ENCODE data around the gene RASAL3.
A peak's percentile ranks its signal among the peaks of the same experiment; 100 is the strongest.

Gene RASAL3

GRCh38 chr19:15468675-15469512 lies 4.5 kb upstream of the RASAL3 start:
- Histone ChIP-seq H3K9ac (ENCODE audit: insufficient read length, low read depth) (no peak overlapping the region), H3K4me1 (ENCODE audit: insufficient read depth, insufficient read length) (peaks cover 3% of the 10 kb centered on the region), H3K9me3 (ENCODE audit: insufficient read depth, low read length) (no peaks in the 10 kb centered on the region), H3K27me3 (ENCODE audit: insufficient read depth, insufficient read length) (peaks cover 52% of the 10 kb centered on the region), H3K36me3 (ENCODE audit: insufficient read depth, insufficient read length, low read length) (no peaks in the 10 kb centered on the region), H3K4me3 (ENCODE audit: insufficient read length, low read depth) (peak overlapping the region; percentile 69)
- no peak for TF ChIP-seq ZNF274 (IDR thresholded peaks at IDR 0.05; ENCODE audit: low read depth, low read length)
- TF ChIP-seq YY1 (IDR thresholded peaks at IDR 0.05; ENCODE audit: insufficient read depth, insufficient read length) = no peak
- no peak for TF ChIP-seq SUZ12 (IDR thresholded peaks at IDR 0.05; ENCODE audit: extremely low read depth, insufficient read depth, insufficient read length)
- no peak for DNase-seq (ENCODE audit: low read depth, low spot score)

DNA sequence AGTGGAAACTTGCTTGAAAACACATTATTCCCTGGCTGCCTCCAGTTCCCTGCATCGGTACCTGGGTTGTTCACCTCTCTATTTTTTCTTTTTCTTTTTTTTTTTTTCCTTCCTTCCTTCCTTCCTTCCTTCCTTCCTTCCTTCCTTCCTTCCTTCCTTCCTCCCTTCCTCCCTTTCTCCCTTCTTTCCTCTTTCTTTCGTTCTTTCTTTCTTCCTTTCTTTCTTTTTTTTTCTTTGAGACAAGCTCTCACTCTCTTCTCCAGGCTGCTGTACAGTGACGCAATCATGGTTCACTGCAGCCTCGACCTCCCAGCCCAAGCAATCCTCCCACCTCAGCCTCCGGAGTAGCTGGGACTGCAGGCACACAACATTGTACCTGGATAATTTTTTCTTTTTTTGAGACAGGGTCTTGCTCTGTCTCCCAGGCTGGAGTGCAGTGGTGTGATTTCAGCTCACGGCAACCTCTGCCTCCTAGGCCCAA lies 3.4 kb upstream of the RASAL3 start:
- no peaks in the 10 kb centered on the region for H3K9me3 ChIP-seq (ENCODE audit: insufficient read depth, low read length)
- no peak for TF ChIP-seq YY1 (IDR thresholded peaks at IDR 0.05; ENCODE audit: insufficient read depth, insufficient read length)
- H3K4me1 ChIP-seq (ENCODE audit: insufficient read depth, insufficient read length) = peaks cover 3% of the 10 kb centered on the region
- no peak overlapping the region for H3K9ac ChIP-seq (ENCODE audit: insufficient read length, low read depth)
- H3K27me3 ChIP-seq (ENCODE audit: insufficient read depth, insufficient read length) = peaks cover 49% of the 10 kb centered on the region
- H3K4me3 ChIP-seq (ENCODE audit: insufficient read length, low read depth) = no peak overlapping the region
- no peaks in the 10 kb centered on the region for H3K36me3 ChIP-seq (ENCODE audit: insufficient read depth, insufficient read length, low read length)
- no peak for DNase-seq (ENCODE audit: low read depth, low spot score)

DNA sequence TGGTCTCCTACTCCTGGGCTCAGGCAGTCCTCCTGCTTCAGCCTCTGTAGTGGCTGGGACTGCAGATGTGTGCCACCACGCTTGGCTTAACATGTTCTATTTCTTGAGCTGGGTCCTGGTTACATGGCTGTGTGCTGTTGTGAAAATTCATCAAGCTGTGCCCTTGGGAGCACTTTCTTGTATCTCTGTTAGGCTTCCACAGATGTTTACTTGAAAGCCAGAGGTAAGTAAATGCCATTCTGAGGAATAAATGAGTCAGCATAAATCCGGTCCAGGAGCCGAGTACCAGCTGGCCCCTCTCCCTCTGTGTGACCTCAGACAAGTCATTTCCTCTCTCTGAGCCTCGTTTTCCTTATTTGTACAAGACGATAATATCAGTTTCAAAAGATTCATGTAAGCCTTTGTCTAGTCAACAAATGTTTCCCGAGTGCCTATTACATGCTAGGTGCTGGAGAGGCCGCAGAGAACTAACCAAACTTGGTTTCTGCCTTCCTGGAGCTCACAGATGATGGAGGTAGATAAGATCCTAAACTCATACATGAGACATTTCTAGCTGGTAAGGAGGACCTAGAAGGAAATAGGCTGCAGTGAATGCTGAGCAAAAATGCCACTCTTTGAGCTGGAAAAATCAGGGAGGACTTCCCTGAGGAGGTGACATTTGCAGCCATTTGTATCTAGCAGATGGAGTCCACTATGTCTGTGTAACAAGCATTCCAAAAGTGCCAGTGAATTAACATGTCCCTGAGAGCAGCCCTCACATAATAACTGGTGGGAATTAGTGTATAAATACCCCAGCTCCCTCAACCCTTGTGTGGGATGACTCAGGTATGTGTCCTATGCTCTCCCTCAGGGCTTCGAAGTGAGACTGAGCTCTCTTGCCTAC lies 2.7 kb upstream of the RASAL3 start:
- TF ChIP-seq YY1 (IDR thresholded peaks at IDR 0.05; ENCODE audit: insufficient read depth, insufficient read length) = no peak
- no peak for TF ChIP-seq SUZ12 (IDR thresholded peaks at IDR 0.05; ENCODE audit: extremely low read depth, insufficient read depth, insufficient read length)
- TF ChIP-seq ZNF274 (IDR thresholded peaks at IDR 0.05; ENCODE audit: low read depth, low read length) = no peak
- Histone ChIP-seq H3K9ac (ENCODE audit: insufficient read length, low read depth) (no peak overlapping the region), H3K9me3 (ENCODE audit: insufficient read depth, low read length) (no peaks in the 10 kb centered on the region), H3K36me3 (ENCODE audit: insufficient read depth, insufficient read length, low read length) (no peaks in the 10 kb centered on the region), H3K27me3 (ENCODE audit: insufficient read depth, insufficient read length) (peaks cover 42% of the 10 kb centered on the region), H3K4me3 (ENCODE audit: insufficient read length, low read depth) (no peak overlapping the region), H3K4me1 (ENCODE audit: insufficient read depth, insufficient read length) (peaks cover 3% of the 10 kb centered on the region)
- DNase-seq (ENCODE audit: low read depth, low spot score) = no peak

GRCh38 chr19:15463861-15464371 lies 428 bp downstream of the RASAL3 start:
- DNase-seq (ENCODE audit: low read depth, low spot score) = no peak
- TF ChIP-seq YY1 (IDR thresholded peaks at IDR 0.05; ENCODE audit: insufficient read depth, insufficient read length) = no peak
- no peak for TF ChIP-seq SUZ12 (IDR thresholded peaks at IDR 0.05; ENCODE audit: extremely low read depth, insufficient read depth, insufficient read length)
- TF ChIP-seq ZNF274 (IDR thresholded peaks at IDR 0.05; ENCODE audit: low read depth, low read length) = no peak
- H3K4me1 ChIP-seq (ENCODE audit: insufficient read depth, insufficient read length) = peaks cover 6% of the 10 kb centered on the region
- peaks cover 47% of the 10 kb centered on the region for H3K27me3 ChIP-seq (ENCODE audit: insufficient read depth, insufficient read length)
- no peak overlapping the region for H3K9ac ChIP-seq (ENCODE audit: insufficient read length, low read depth)
- H3K4me3 ChIP-seq (ENCODE audit: insufficient read length, low read depth) = no peak overlapping the region
- H3K9me3 ChIP-seq (ENCODE audit: insufficient read depth, low read length) = no peaks in the 10 kb centered on the region
- H3K36me3 ChIP-seq (ENCODE audit: insufficient read depth, insufficient read length, low read length) = no peaks in the 10 kb centered on the region

DNA sequence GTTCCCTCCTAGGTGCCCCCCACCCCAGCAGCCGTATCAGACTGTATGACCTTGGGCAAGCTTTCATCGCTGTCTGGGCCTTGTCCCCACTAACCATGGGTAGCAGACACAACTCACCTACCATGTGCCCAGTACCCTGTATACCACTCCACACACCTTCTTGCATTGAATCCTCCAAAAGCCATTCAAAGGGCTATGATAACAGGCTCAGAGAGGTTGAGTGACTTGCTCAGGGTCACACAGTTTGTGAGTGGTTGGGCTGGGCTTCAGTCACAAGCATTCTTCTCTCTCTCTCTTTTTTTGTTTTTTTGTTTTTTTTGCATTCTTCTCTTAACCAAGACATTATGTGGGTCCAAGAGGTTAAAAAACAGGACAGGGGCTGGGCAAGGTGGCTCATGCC lies 2.6 kb downstream of the RASAL3 start:
- Histone ChIP-seq H3K27me3 (ENCODE audit: insufficient read depth, insufficient read length) (peaks cover 45% of the 10 kb centered on the region), H3K9me3 (ENCODE audit: insufficient read depth, low read length) (no peaks in the 10 kb centered on the region), H3K4me3 (ENCODE audit: insufficient read length, low read depth) (no peak overlapping the region), H3K4me1 (ENCODE audit: insufficient read depth, insufficient read length) (peaks cover 14% of the 10 kb centered on the region), H3K36me3 (ENCODE audit: insufficient read depth, insufficient read length, low read length) (no peaks in the 10 kb centered on the region), H3K9ac (ENCODE audit: insufficient read length, low read depth) (no peak overlapping the region)
- no peak for DNase-seq (ENCODE audit: low read depth, low spot score)
- TF ChIP-seq SUZ12 (IDR thresholded peaks at IDR 0.05; ENCODE audit: extremely low read depth, insufficient read depth, insufficient read length) (no peak), ZNF274 (IDR thresholded peaks at IDR 0.05; ENCODE audit: low read depth, low read length) (no peak), YY1 (IDR thresholded peaks at IDR 0.05; ENCODE audit: insufficient read depth, insufficient read length) (no peak)

GRCh38 chr19:15457701-15458484 lies 6.5 kb downstream of the RASAL3 start:
- peak overlapping the region; percentile 65 for H3K9ac ChIP-seq (ENCODE audit: insufficient read length, low read depth)
- no peaks in the 10 kb centered on the region for H3K36me3 ChIP-seq (ENCODE audit: insufficient read depth, insufficient read length, low read length)
- TF ChIP-seq YY1 (IDR thresholded peaks at IDR 0.05; ENCODE audit: insufficient read depth, insufficient read length) (no peak), ZNF274 (IDR thresholded peaks at IDR 0.05; ENCODE audit: low read depth, low read length) (no peak), SUZ12 (IDR thresholded peaks at IDR 0.05; ENCODE audit: extremely low read depth, insufficient read depth, insufficient read length) (no peak)
- no peaks in the 10 kb centered on the region for H3K9me3 ChIP-seq (ENCODE audit: insufficient read depth, low read length)
- H3K4me1 ChIP-seq (ENCODE audit: insufficient read depth, insufficient read length) = peaks cover 25% of the 10 kb centered on the region
- H3K27me3 ChIP-seq (ENCODE audit: insufficient read depth, insufficient read length) = peaks cover 79% of the 10 kb centered on the region
- peak overlapping the region; percentile 49 for H3K4me3 ChIP-seq (ENCODE audit: insufficient read length, low read depth)
- DNase-seq (ENCODE audit: low read depth, low spot score) = no peak
